ENCODE results near the gene EIF2D.

Gene EIF2D

DNA sequence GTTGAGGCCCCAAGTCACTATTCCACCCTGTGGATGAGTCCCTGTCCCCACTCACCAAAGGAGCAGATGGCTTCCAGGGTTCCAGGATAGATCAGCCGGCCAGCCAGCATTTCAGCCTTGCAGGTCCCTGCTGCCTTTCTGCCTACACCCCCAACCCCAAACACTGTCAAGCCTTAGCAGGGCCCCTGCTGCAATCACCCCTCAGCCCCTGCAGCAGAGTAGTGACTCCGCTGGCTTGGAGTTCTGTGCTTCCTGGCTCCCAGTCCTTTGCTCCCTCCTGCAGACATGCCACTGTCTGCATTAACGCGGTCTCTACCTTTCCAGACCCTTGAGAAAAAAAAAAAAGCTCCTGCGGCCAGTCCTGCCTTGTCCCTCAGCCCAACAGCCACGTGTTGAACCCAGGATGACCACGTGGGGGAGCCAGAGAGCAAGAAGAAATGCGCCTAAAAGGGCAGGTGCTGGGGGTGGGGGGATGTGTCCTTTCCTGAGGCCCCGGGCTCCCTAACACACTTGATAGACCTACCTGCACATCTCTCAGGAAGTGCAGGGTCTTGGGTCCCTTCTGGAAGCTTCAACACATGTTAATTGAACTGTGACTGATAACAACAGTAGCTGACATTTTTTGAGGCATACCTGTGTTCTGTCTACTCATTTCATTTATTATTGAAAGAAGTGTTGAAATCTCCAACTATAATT, 67.6 kb downstream of the EIF2D start:
- DNase-seq, result peak; percentile 82
